Midbrain (tissue), 1 donor: ENCODE results near the gene PCK2.
A peak's percentile ranks its signal among the peaks of the same experiment; 100 is the strongest.
"Not testable (repeated sequence)": the region's sequence is repeated elsewhere in the genome, so short reads cannot be mapped to it uniquely, and the experiment has no call there.

Experiments
- DNase-seq: peaks from one replicate; lab custom pipeline; 2025; lab: John Stamatoyannopoulos, UW

Gene PCK2

GRCh38 chr14:24093901-24094840 lies at the start of gene PCK2:
Gene PCK2 (plus strand): TSS chr14:24094311. CDS start chr14:24094406, 95 bp downstream.
- DNase-seq: peak; percentile 66

- not testable (repeated sequence) for DNase-seq
These were observed 45.1 kb upstream of the PCK2 start for GRCh38 chr14:24049002-24049401.

GRCh38 chr14:24050753-24051152 lies 43.4 kb upstream of the PCK2 start:
- not testable (repeated sequence) for DNase-seq

GRCh38 chr14:24051176-24051788 lies 42.8 kb upstream of the PCK2 start:
- DNase-seq: no peak

- peak; percentile 87 for DNase-seq
These were observed 42.1 kb upstream of the PCK2 start, which contains the start of gene CARMIL3 for GRCh38 chr14:24051789-24052655. Gene CARMIL3 (plus strand): TSS chr14:24052009. CDS start chr14:24052154, 145 bp downstream.

- no peak for DNase-seq
These were observed 41.2 kb upstream of the PCK2 start for GRCh38 chr14:24052656-24053547.

GRCh38 chr14:24053548-24054323 lies 40.4 kb upstream of the PCK2 start:
- DNase-seq: no peak

GRCh38 chr14:24054324-24054641 lies 39.8 kb upstream of the PCK2 start:
- no peak for DNase-seq

- no peak for DNase-seq
These were observed 39.5 kb upstream of the PCK2 start for GRCh38 chr14:24054646-24055045.

- no peak for DNase-seq
These were observed 37.9 kb upstream of the PCK2 start for GRCh38 chr14:24055971-24056799.

GRCh38 chr14:24056800-24057184 lies 37.3 kb upstream of the PCK2 start:
- no peak for DNase-seq

GRCh38 chr14:24057271-24057670 lies 36.8 kb upstream of the PCK2 start:
- DNase-seq: no peak

- no peak for DNase-seq
These were observed 36.2 kb upstream of the PCK2 start for GRCh38 chr14:24057867-24058259.

GRCh38 chr14:24058260-24058950 lies 35.7 kb upstream of the PCK2 start:
- DNase-seq: peak; percentile 88

- no peak for DNase-seq
These were observed 35.1 kb upstream of the PCK2 start for GRCh38 chr14:24058951-24059475.

GRCh38 chr14:24059841-24060388 lies 34.2 kb upstream of the PCK2 start:
- no peak for DNase-seq

- no peak for DNase-seq
These were observed 33.7 kb upstream of the PCK2 start for GRCh38 chr14:24060443-24060842.
